H1 (cell line): ENCODE data around the gene SPPL2B. TPM values are rescaled to one million over a fixed set of nuclear protein-coding genes. Genes with fewer than 3 reads are reported as not detected.

Experiments
- ASH2L ChIP-seq: fragments of 200-600, 300-600 bp; sonication (generic); IDR thresholded peaks from one replicate; pipeline ENCODE4 v1.7.1; 2017; ENCODE audit warnings: low read length
- BRCA1 ChIP-seq: IDR thresholded peaks from 2 replicates; pipeline ENCODE4 v1.6.1; 2012; ENCODE audit warnings: low read depth, low read length, improper control_type of control experiment
- CBX5 ChIP-seq: fragments of 300-800, 300-1000 bp; sonication (generic); IDR thresholded peaks from 2 replicates; pipeline ENCODE4 v1.7.1; 2016; ENCODE audit warnings: antibody characterized with exemption, low read length, low read depth
- CHD7 ChIP-seq: fragments of 300-600 bp; sonication (generic); IDR thresholded peaks from 2 replicates; pipeline ENCODE4 v1.7.1; 2012; ENCODE audit warnings: low read length, moderate library complexity, mild to moderate bottlenecking, inconsistent platforms; ENCODE audit not compliant: insufficient replicate concordance
- EGR1 ChIP-seq: IDR thresholded peaks from 2 replicates; pipeline ENCODE4 v1.6.1; 2011; ENCODE audit warnings: low read depth, low read length, borderline replicate concordance
- HDAC2 ChIP-seq, 2 experiments: fragments of 300-600 bp in 1 of 2; sonication (generic) in 1 of 2; IDR thresholded peaks; 2 replicates each; pipeline ENCODE4 v1.6.1; 2011 to 2012; ENCODE audit warnings: low read depth in 2 of 2, low read length in 2 of 2, mild to moderate bottlenecking in 2 of 2, moderate library complexity in 2 of 2, borderline replicate concordance in 1 of 2, inconsistent platforms in 1 of 2
- JUN ChIP-seq: IDR thresholded peaks from 2 replicates; pipeline ENCODE4 v1.6.1; 2011; ENCODE audit warnings: low read depth, mild to moderate bottlenecking, improper control_type of control experiment, low read length
- POLR2AphosphoS5 ChIP-seq: IDR thresholded peaks from 2 replicates; pipeline ENCODE4 v1.6.1; 2011; ENCODE audit warnings: low read depth, low read length
- RXRA ChIP-seq: IDR thresholded peaks from 2 replicates; pipeline ENCODE4 v1.6.1; 2011; ENCODE audit warnings: low read depth, mild to moderate bottlenecking, low read length, moderate library complexity; ENCODE audit not compliant: insufficient read depth
- SAP30 ChIP-seq: fragments of 300-600 bp; sonication (generic); IDR thresholded peaks from 2 replicates; pipeline ENCODE4 v1.7.1; 2012; ENCODE audit warnings: low read length, moderate library complexity, mild to moderate bottlenecking, inconsistent platforms; ENCODE audit not compliant: insufficient read depth, insufficient replicate concordance
- SIRT6 ChIP-seq: IDR thresholded peaks from one replicate; pipeline ENCODE4 v1.7.1; 2012; ENCODE audit warnings: low read length, inconsistent platforms
- polyA plus RNA-seq, 7 experiments: library from polyadenylated mRNA; depleted of rRNA in 3 of 7; stranded (reverse) in 5 of 7; unstranded in 2 of 7; fragments of >200 nt in 5 of 7; fragments of 200-250 nt in 2 of 7; gene quantifications; 1 replicate in 5 of 7; 2 replicates in 1 of 7; 4 replicates in 1 of 7; pipeline versions ENCODE4 v1.2.1 to v1.2.3, GENCODE V29; 2011 to 2013; ENCODE audit warnings: missing spikeins in 2 of 7, mixed read lengths in 2 of 7
- total RNA-seq: library from RNA; stranded (reverse); fragmentation: NEBNext Ultra II Directional; extraction: Animal tissue kit (Norgen Biotek cat#: 25700); gene quantifications from 2 replicates; pipeline ENCODE4 v1.2.1, GENCODE V29; 2021

SPPL2B gene
- total and polyA plus RNA-seq, 2 of the 8 experiments (the other 6 are each of a cell fraction or from before 2014, with no cell fraction given): 34.8 to 55.7 TPM

DNA sequence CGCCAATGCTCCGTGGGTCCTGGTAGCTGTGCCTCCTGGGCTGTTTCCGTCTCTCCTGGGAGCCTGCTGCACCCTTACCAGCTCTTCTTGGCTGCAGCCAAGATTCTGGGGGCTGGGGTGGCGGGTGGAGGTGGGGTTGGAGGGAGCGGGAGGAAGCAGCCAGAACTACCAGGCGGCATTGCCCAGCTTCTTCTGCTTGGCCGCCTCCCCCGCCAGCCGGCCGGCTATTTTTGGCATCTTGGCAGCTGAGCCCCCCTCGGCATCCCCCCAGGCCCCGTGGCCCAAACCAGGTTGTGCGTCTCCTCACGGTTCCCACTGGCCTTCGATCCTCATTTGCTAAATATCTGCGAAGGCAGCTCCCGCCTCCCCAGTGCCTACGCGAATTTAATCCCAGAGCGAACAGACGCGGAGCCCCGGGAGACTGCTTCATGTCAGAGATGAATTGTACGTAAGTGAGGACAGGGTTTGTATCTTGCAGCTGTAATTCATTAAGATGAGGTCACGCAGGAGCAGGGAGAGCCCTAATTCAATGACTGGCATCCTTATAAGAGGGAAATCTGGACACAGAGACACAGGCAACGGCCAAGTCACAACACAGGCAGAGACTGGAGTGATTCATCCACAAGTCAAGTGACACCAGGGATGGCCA, 33.7 kb upstream of the SPPL2B start (continued):
- TF ChIP-seq CHD7 (no peak), JUN (no peak), RXRA (no peak), SAP30 (no peak), SIRT6 (no peak), CBX5 (no peak), BRCA1 (no peak), ASH2L (no peak), POLR2AphosphoS5 (no peak), EGR1 (no peak), HDAC2 (IDR thresholded peaks at IDR 0.05; ENCODE audit: borderline replicate concordance in 1 of 2, low read depth in 2 of 2, low read length in 2 of 2) (no peak)
